Astrocyte (in vitro differentiated cells and primary cell): Measurements from ENCODE around the gene EFL1. TPM values are rescaled to one million over a fixed set of nuclear protein-coding genes. Genes with fewer than 3 reads are reported as not detected.

Source experiments
- DNase-seq: peaks from one replicate; pipeline ENCODE4 v3.0.0-alpha.2; 2010; ENCODE audit warnings: low read depth
- FAIRE-seq: peaks from 2 replicates; lab custom pipeline; 2011; peaks lifted over from hg19 to GRCh38; lab: Jason Lieb, UNC
- H2AFZ ChIP-seq: 2 replicates; pipeline ENCODE4 v1.6.0; 2012; ENCODE audit warnings: low read depth, low read length, inconsistent platforms
- H3K27ac ChIP-seq: 2 replicates; pipeline ENCODE4 v1.5.1; 2011; ENCODE audit warnings: low read depth, low read length, inconsistent platforms
- H3K27me3 ChIP-seq: 2 replicates; pipeline ENCODE4 v1.6.0; 2011; ENCODE audit warnings: low read length, inconsistent platforms; ENCODE audit not compliant: insufficient read depth
- H3K36me3 ChIP-seq: 2 replicates; pipeline ENCODE4 v1.5.1; 2011; ENCODE audit warnings: low read length, inconsistent platforms; ENCODE audit not compliant: insufficient read depth
- H3K4me1 ChIP-seq: 2 replicates; pipeline ENCODE4 v1.5.1; 2011; ENCODE audit warnings: low read length, inconsistent platforms; ENCODE audit not compliant: insufficient read depth
- H3K4me2 ChIP-seq: 2 replicates; pipeline ENCODE4 v1.6.0; 2012; ENCODE audit warnings: low read length, inconsistent platforms
- H3K4me3 ChIP-seq: 2 replicates; pipeline ENCODE4 v1.5.1; 2011; ENCODE audit warnings: low read depth, mild to moderate bottlenecking, low read length, inconsistent platforms; ENCODE audit not compliant: insufficient read depth
- H3K79me2 ChIP-seq: 2 replicates; pipeline ENCODE4 v1.6.0; 2012; ENCODE audit warnings: mild to moderate bottlenecking, low read length, inconsistent platforms; ENCODE audit not compliant: insufficient read depth
- H3K9ac ChIP-seq: 2 replicates; pipeline ENCODE4 v1.6.0; 2012; ENCODE audit warnings: mild to moderate bottlenecking, low read length, inconsistent platforms
- H3K9me3 ChIP-seq: 2 replicates; pipeline ENCODE4 v1.5.1; 2012; ENCODE audit warnings: low read depth, mild to moderate bottlenecking, low read length, inconsistent platforms; ENCODE audit not compliant: insufficient read depth
- H4K20me1 ChIP-seq: 2 replicates; pipeline ENCODE4 v1.6.0; 2012; ENCODE audit warnings: low read length, inconsistent platforms; ENCODE audit not compliant: insufficient read depth
- H3K27ac Mint-ChIP-seq: one replicate; pipeline ENCODE4 v1.8.0; 2021; ENCODE audit warnings: mild to moderate bottlenecking, mixed read lengths; ENCODE audit not compliant: unreplicated experiment
- H3K27me3 Mint-ChIP-seq: one replicate; pipeline ENCODE4 v1.8.0; 2021; ENCODE audit warnings: low read depth, mixed read lengths; ENCODE audit not compliant: unreplicated experiment
- H3K36me3 Mint-ChIP-seq: one replicate; pipeline ENCODE4 v1.8.0; 2021; ENCODE audit warnings: low read depth, mixed read lengths; ENCODE audit not compliant: unreplicated experiment
- H3K4me1 Mint-ChIP-seq: one replicate; pipeline ENCODE4 v1.8.0; 2021; ENCODE audit warnings: low read depth, mixed read lengths; ENCODE audit not compliant: unreplicated experiment
- H3K4me3 Mint-ChIP-seq: one replicate; pipeline ENCODE4 v1.8.0; 2021; ENCODE audit warnings: mild to moderate bottlenecking, moderate library complexity, mixed read lengths; ENCODE audit not compliant: unreplicated experiment
- H3K9me3 Mint-ChIP-seq: one replicate; pipeline ENCODE4 v1.8.0; 2021; ENCODE audit warnings: mild to moderate bottlenecking, mixed read lengths; ENCODE audit not compliant: unreplicated experiment
- EZH2 ChIP-seq: IDR thresholded peaks from 2 replicates; pipeline ENCODE4 v1.6.1; 2012; ENCODE audit warnings: mild to moderate bottlenecking, low read length, inconsistent platforms; ENCODE audit not compliant: insufficient read depth
- total RNA-seq: library from RNA; stranded (reverse); gene quantifications from 2 replicates; pipeline ENCODE4 v1.2.1, GENCODE V29; 2021
- TF ChIP-seq, protein P1 (sequence below): IDR thresholded peaks from 2 replicates; pipeline ENCODE4 v1.5.1; 2011; ENCODE audit warnings: low read depth, mild to moderate bottlenecking, inconsistent platforms, low read length, moderate library complexity; ENCODE audit not compliant: insufficient read depth

The EFL1 gene
- total RNA-seq, 1 donor from 2014 or later = 13.7 TPM

DNA sequence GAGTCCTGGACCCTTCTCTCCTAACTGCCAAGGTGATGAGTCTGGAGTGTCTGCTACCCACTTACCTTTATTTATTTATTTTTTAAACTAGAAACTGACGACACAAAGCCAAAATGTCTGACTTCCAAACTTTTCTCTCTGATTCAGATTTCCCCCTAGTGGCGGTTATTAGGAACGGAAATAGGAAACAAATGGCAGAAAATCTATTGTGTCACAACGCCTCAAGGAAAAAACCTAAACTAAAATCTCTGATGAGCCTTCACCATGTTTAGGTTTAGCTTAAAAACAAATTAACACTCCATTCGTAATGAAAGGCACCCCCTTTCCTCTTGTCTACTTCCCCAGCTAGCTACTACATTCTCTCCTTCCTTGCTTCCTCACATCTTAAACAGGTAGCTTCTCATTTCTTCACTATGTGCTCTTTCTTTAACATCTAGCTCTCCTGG lies 122.7 kb downstream of the EFL1 start:
- Mint-ChIP-seq H3K4me3 (no peak overlapping the region), H3K27ac (peak overlapping the region; percentile 15), H3K4me1 (peaks cover 47% of the 10 kb centered on the region), H3K36me3 (no peaks in the 10 kb centered on the region), H3K27me3 (no peaks in the 10 kb centered on the region), H3K9me3 (no peaks in the 10 kb centered on the region)
- peak; percentile 39 for FAIRE-seq
- Histone ChIP-seq H3K27me3 (no peaks in the 10 kb centered on the region), H3K79me2 (no peaks in the 10 kb centered on the region), H4K20me1 (no peaks in the 10 kb centered on the region), H3K4me2 (no peak overlapping the region), H3K9ac (peak overlapping the region; percentile 56), H3K27ac (peak overlapping the region; percentile 0), H3K9me3 (no peaks in the 10 kb centered on the region), H2AFZ (peak overlapping the region; percentile 47), H3K4me1 (peaks cover 18% of the 10 kb centered on the region), H3K4me3 (no peak overlapping the region), H3K36me3 (no peaks in the 10 kb centered on the region)
- TF ChIP-seq, protein P1, sequence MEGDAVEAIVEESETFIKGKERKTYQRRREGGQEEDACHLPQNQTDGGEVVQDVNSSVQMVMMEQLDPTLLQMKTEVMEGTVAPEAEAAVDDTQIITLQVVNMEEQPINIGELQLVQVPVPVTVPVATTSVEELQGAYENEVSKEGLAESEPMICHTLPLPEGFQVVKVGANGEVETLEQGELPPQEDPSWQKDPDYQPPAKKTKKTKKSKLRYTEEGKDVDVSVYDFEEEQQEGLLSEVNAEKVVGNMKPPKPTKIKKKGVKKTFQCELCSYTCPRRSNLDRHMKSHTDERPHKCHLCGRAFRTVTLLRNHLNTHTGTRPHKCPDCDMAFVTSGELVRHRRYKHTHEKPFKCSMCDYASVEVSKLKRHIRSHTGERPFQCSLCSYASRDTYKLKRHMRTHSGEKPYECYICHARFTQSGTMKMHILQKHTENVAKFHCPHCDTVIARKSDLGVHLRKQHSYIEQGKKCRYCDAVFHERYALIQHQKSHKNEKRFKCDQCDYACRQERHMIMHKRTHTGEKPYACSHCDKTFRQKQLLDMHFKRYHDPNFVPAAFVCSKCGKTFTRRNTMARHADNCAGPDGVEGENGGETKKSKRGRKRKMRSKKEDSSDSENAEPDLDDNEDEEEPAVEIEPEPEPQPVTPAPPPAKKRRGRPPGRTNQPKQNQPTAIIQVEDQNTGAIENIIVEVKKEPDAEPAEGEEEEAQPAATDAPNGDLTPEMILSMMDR = peak; percentile 79
- TF ChIP-seq EZH2 = no peak
- DNase-seq = peak; percentile 37

DNA sequence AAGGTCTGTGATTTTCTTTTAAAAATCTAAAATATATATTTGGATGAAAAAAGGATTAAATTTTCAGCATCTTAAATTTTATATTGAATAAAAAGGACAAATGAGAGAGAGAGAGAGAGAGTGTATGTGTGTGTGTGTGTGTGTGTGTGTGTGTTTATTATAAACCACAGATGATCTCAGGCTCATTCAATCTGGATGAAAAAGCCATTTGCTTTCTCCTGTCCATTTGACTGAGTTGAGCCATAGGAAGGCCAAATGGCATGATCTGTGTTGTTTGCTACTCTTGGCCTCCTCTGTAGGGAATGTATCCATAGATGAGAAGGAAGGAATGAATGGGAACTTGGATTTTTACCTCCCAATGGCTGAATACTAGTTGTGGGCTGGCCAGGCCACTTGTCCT lies 124.2 kb downstream of the EFL1 start:
- H2AFZ ChIP-seq = no peak overlapping the region
- no peak for FAIRE-seq
- H3K4me3 ChIP-seq = no peak overlapping the region

DNA sequence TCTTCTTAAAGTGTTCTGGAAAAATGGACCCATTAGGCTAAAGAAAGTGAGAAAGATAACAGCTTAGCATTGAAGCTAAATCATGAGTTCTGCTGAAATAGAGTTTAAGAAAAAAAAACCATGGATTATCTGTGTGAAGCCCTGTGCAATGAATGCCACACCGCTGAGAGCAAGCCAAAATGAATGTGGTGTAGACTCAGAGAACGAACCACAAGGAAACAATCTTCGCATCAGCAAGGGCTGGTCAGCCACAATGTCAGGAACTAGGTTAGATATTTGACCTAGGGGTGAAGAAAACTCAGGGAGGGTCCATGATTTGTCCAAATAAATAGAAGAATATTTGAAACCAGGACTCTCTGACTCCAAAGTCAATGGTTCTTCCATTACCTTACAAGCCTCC lies 125.3 kb downstream of the EFL1 start:
- no peaks in the 10 kb centered on the region for H3K27me3 Mint-ChIP-seq
- H3K9me3 Mint-ChIP-seq = no peaks in the 10 kb centered on the region
- peaks cover 54% of the 10 kb centered on the region for H3K4me1 Mint-ChIP-seq
- H3K79me2 ChIP-seq = no peaks in the 10 kb centered on the region
- TF ChIP-seq, protein P1 = no peak
- no peak for TF ChIP-seq EZH2
- H3K27me3 ChIP-seq = no peaks in the 10 kb centered on the region
- H3K9ac ChIP-seq = no peak overlapping the region
- DNase-seq (peak; percentile 63), FAIRE-seq (no peak)
- H3K9me3 ChIP-seq = no peaks in the 10 kb centered on the region
- H2AFZ ChIP-seq = no peak overlapping the region
- H3K4me2 ChIP-seq = peak overlapping the region; percentile 16
- H3K27ac ChIP-seq = peak overlapping the region; percentile 4
- no peak overlapping the region for H3K4me3 Mint-ChIP-seq
- H3K36me3 ChIP-seq = no peaks in the 10 kb centered on the region
- no peaks in the 10 kb centered on the region for H3K36me3 Mint-ChIP-seq
- H3K27ac Mint-ChIP-seq = peak overlapping the region; percentile 58
- no peak overlapping the region for H3K4me3 ChIP-seq
- peaks cover 34% of the 10 kb centered on the region for H3K4me1 ChIP-seq
- H4K20me1 ChIP-seq = no peaks in the 10 kb centered on the region

More for the DNA sequence above, 124.2 kb downstream of the EFL1 start:
- Histone ChIP-seq H3K9ac (no peak overlapping the region), H3K4me1 (peaks cover 23% of the 10 kb centered on the region), H3K27me3 (no peaks in the 10 kb centered on the region), H3K4me2 (no peak overlapping the region), H3K79me2 (no peaks in the 10 kb centered on the region), H3K9me3 (no peaks in the 10 kb centered on the region), H3K27ac (no peak overlapping the region), H4K20me1 (no peaks in the 10 kb centered on the region), H3K36me3 (no peaks in the 10 kb centered on the region)
- H3K9me3 Mint-ChIP-seq = no peaks in the 10 kb centered on the region
- TF ChIP-seq, protein P1 = no peak
- no peak for TF ChIP-seq EZH2
- H3K4me1 Mint-ChIP-seq = peaks cover 47% of the 10 kb centered on the region
- DNase-seq = no peak
- no peak overlapping the region for H3K4me3 Mint-ChIP-seq
- no peaks in the 10 kb centered on the region for H3K36me3 Mint-ChIP-seq
- H3K27ac Mint-ChIP-seq = no peak overlapping the region
- no peaks in the 10 kb centered on the region for H3K27me3 Mint-ChIP-seq
